ENCODE results near the gene PNKD.

The PNKD gene

GRCh38 chr2:218276986-218277755 is 6.9 kb downstream of the PNKD start:
- ChIA-PET CTCF (interaction anchor here (0.5 to 0.9 kb wide), 2 partner anchors 21 to 1594 kb away, joined by 3 read pairs; no protein-coding TSS in a partner anchor), POLR2A (ENCODE audit: low non-redundant PET) (no interaction called here)
- DNase-seq (ENCODE audit: low spot score): no peak
- peak overlapping the region; percentile 88 for H3K27ac ChIP-seq
- no peak for TF ChIP-seq CTCF (conservative IDR thresholded peaks at IDR 0.05; ENCODE audit: low read depth)

- TF ChIP-seq CTCF (conservative IDR thresholded peaks at IDR 0.05; ENCODE audit: low read depth): no peak
- POLR2A ChIA-PET (ENCODE audit: low non-redundant PET): no interaction called here
- CTCF ChIA-PET: no interaction called here
- no peak for DNase-seq (ENCODE audit: low spot score)
- H3K27ac ChIP-seq: peak overlapping the region; percentile 88
Measured at GRCh38 chr2:218277921-218278320, 7.6 kb downstream of the PNKD start.

GRCh38 chr2:218278531-218279360 is 8.4 kb downstream of the PNKD start:
- ChIA-PET CTCF (interaction anchor here (0.6 kb wide), 1 partner anchor 118 kb away, joined by 3 read pairs; no protein-coding TSS in a partner anchor), POLR2A (ENCODE audit: low non-redundant PET) (no interaction called here)
- DNase-seq (ENCODE audit: low spot score): no peak
- peak overlapping the region; percentile 99 for H3K27ac ChIP-seq
- TF ChIP-seq CTCF (conservative IDR thresholded peaks at IDR 0.05; ENCODE audit: low read depth): no peak

GRCh38 chr2:218280260-218280870 is 10.0 kb downstream of the PNKD start:
- ChIA-PET CTCF (no interaction called here), POLR2A (ENCODE audit: low non-redundant PET) (no interaction called here)
- H3K27ac ChIP-seq: peak overlapping the region; percentile 99
- DNase-seq (ENCODE audit: low spot score): no peak
- TF ChIP-seq CTCF (conservative IDR thresholded peaks at IDR 0.05; ENCODE audit: low read depth): no peak

- ChIA-PET CTCF (no interaction called here), POLR2A (ENCODE audit: low non-redundant PET) (interaction anchor here (1.7 kb wide), 1 partner anchor 17 kb away, joined by 19 read pairs; no protein-coding TSS in a partner anchor)
- no peak for TF ChIP-seq CTCF (conservative IDR thresholded peaks at IDR 0.05; ENCODE audit: low read depth)
- no peak for DNase-seq (ENCODE audit: low spot score)
- H3K27ac ChIP-seq: peak overlapping the region; percentile 99
Measured at GRCh38 chr2:218281449-218281848, 11.1 kb downstream of the PNKD start.

Measured in RWPE1 (cell line).